SU-DHL-6 (cell line): ENCODE data around the gene ORMDL2.
"Not testable (repeated sequence)": the region's sequence is repeated elsewhere in the genome, so short reads cannot be mapped to it uniquely, and the experiment has no call there.

ENCODE experiments used
- H2AFZ ChIP-seq: fragments of 200-600 bp; sonication (generic); 2 replicates; pipeline ENCODE4 v1.6.1; 2014; ENCODE audit warnings: low read depth, mild to moderate bottlenecking, moderate library complexity, mixed read lengths, antibody characterized with exemption, low read length; ENCODE audit not compliant: severe bottlenecking
- H3F3A ChIP-seq: fragments of 200-600 bp; shearing (Covaris generic); 2 replicates; pipeline ENCODE4 v1.6.0; 2016; ENCODE audit warnings: antibody characterized with exemption, mild to moderate bottlenecking; ENCODE audit not compliant: insufficient read depth
- H3K27ac ChIP-seq: fragments of 200-600 bp; sonication (generic); 2 replicates; pipeline ENCODE4 v1.5.1; 2016; ENCODE audit warnings: low read depth, mild to moderate bottlenecking, low read length, moderate library complexity, mixed read lengths
- H3K27me3 ChIP-seq: fragments of 200-600 bp; sonication (generic), shearing (Covaris generic); 2 replicates; pipeline ENCODE4 v1.6.0; 2014; ENCODE audit warnings: mild to moderate bottlenecking, low read length
- H3K36me3 ChIP-seq: fragments of 200-600 bp; sonication (generic); 2 replicates; pipeline ENCODE4 v1.6.1; 2014; ENCODE audit warnings: mild to moderate bottlenecking, low read length, mixed read lengths
- H3K4me2 ChIP-seq: fragments of 300-600, 200-600 bp; shearing (Covaris generic), sonication (generic); 2 replicates; pipeline ENCODE4 v1.6.0; 2014; ENCODE audit warnings: low read length, low read depth, mild to moderate bottlenecking; ENCODE audit not compliant: poor library complexity, severe bottlenecking
- H3K4me3 ChIP-seq: fragments of 200-600 bp; sonication (generic); 2 replicates; pipeline ENCODE4 v1.5.1; 2014; ENCODE audit warnings: antibody characterized with exemption, low read length, mild to moderate bottlenecking, mixed read lengths; ENCODE audit not compliant: insufficient read depth, poor library complexity, severe bottlenecking
- H3K79me2 ChIP-seq: fragments of 200-600 bp; sonication (generic); 2 replicates; pipeline ENCODE4 v1.6.1; 2014; ENCODE audit warnings: mild to moderate bottlenecking, low read length, moderate library complexity; ENCODE audit not compliant: insufficient read depth
- H3K9ac ChIP-seq: fragments of 200-600 bp; sonication (generic); 2 replicates; pipeline ENCODE4 v1.7.0; 2014; ENCODE audit warnings: mild to moderate bottlenecking, low read length
- H3K9me2 ChIP-seq: fragments of 200-600 bp; sonication (generic); replicated peaks from 2 replicates; pipeline ENCODE4 v1.6.1; 2014; ENCODE audit warnings: low read length; ENCODE audit not compliant: insufficient read depth
- H3K9me3 ChIP-seq: fragments of 200-600 bp; sonication (generic); 2 replicates; pipeline ENCODE4 v1.6.1; 2014; ENCODE audit warnings: low read length, mixed read lengths; ENCODE audit not compliant: insufficient read depth
- H4K20me1 ChIP-seq: fragments of 200-600 bp; sonication (generic); 2 replicates; pipeline ENCODE4 v1.6.1; 2014; ENCODE audit warnings: low read depth, mild to moderate bottlenecking, antibody characterized with exemption, low read length, moderate library complexity, mixed read lengths
- CTCF ChIP-seq: fragments of 200-600 bp; sonication (generic); IDR thresholded peaks from one replicate; pipeline ENCODE4 v1.5.1; 2017; ENCODE audit warnings: antibody characterized with exemption, mild to moderate bottlenecking, low read length, moderate library complexity; ENCODE audit not compliant: insufficient read depth, poor library complexity, severe bottlenecking
- EZH2phosphoT487 ChIP-seq: fragments of 200-600 bp; sonication (generic), shearing (Covaris generic); conservative IDR thresholded peaks from 2 replicates; pipeline ENCODE4 v1.6.1; 2018; ENCODE audit warnings: mild to moderate bottlenecking, antibody characterized with exemption, low read length, moderate library complexity, mixed read lengths

Gene ORMDL2

DNA sequence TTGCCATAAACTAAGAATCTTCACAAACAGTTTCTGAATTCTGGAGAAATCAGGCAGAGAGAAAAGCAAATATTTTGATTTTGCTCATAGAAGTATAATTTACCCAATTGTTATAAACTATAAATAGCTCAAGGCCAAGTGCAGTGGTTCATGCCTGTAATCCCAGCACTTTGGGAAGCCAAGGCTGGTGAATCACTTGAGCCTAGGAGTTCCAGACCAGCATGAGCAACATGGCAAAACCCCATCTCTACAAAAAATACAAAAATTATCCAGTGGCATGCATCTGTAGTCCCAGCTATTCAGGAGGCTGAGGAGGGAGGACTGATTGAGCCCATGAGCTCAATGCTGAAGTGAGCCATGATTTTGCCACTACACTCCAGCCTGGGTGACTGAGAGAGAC is 44.4 kb downstream of the ORMDL2 start:
- Histone ChIP-seq H4K20me1 (no peaks in the 10 kb centered on the region), H3K9me2 (no peaks in the 10 kb centered on the region), H3K4me3 (no peak overlapping the region), H2AFZ (no peak overlapping the region), H3K9me3 (peaks cover 4% of the 10 kb centered on the region; the same call in 1 of the 2 replicates), H3K36me3 (no peaks in the 10 kb centered on the region), H3K79me2 (no peaks in the 10 kb centered on the region), H3F3A (no peaks in the 10 kb centered on the region), H3K9ac (no peak overlapping the region), H3K27ac (no peak overlapping the region), H3K27me3 (no peaks in the 10 kb centered on the region), H3K4me2 (no peak overlapping the region)
- TF ChIP-seq EZH2phosphoT487 (no peak), CTCF (no peak)

- H3K9ac ChIP-seq = not testable (repeated sequence)
Measured at GRCh38 chr12:55862931-55863330, 45.1 kb downstream of the ORMDL2 start.

DNA sequence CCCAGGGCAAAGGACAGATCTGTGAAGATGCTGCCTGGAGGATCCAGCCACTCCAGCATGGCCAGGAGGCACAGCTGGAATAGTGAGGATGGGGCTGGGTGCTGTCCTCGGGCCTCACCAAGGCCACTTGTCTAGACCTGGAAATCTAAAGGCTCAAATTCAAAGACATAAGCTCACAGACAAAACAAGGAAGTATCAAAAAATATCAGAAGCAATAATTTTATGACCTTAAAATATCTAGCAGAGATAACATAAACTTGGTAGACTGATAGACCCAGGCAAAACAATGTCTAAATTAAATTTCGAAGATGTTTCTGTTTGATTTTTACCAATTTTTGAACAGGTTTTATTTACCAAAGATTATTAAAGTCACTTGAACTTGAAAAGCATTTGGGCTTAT is 47.5 kb downstream of the ORMDL2 start:
- no peak overlapping the region for H3K27ac ChIP-seq
- no peaks in the 10 kb centered on the region for H3K9me2 ChIP-seq
- no peaks in the 10 kb centered on the region for H3K36me3 ChIP-seq
- H3F3A ChIP-seq = no peaks in the 10 kb centered on the region
- no peak overlapping the region for H3K4me3 ChIP-seq
- H3K79me2 ChIP-seq = no peaks in the 10 kb centered on the region
- H3K27me3 ChIP-seq = no peaks in the 10 kb centered on the region
- H3K4me2 ChIP-seq = no peak overlapping the region
- H2AFZ ChIP-seq = no peak overlapping the region
- TF ChIP-seq EZH2phosphoT487 = no peak
- no peak for TF ChIP-seq CTCF
- H4K20me1 ChIP-seq = no peaks in the 10 kb centered on the region
- peaks cover 4% of the 10 kb centered on the region; the same call in 1 of the 2 replicates for H3K9me3 ChIP-seq
- no peak overlapping the region for H3K9ac ChIP-seq

More at GRCh38 chr12:55862931-55863330, 45.1 kb downstream of the ORMDL2 start:
- H3K36me3 ChIP-seq, H3K4me2 ChIP-seq, H3K9me2 ChIP-seq, H4K20me1 ChIP-seq, H3K79me2 ChIP-seq, H2AFZ ChIP-seq, H3F3A ChIP-seq, H3K4me3 ChIP-seq, H3K27ac ChIP-seq, H3K27me3 ChIP-seq, H3K9me3 ChIP-seq: not testable (repeated sequence)

- not testable (repeated sequence) for H2AFZ ChIP-seq, H3F3A ChIP-seq, H3K9me3 ChIP-seq, H4K20me1 ChIP-seq, H3K9me2 ChIP-seq, H3K4me2 ChIP-seq, H3K9ac ChIP-seq, H3K79me2 ChIP-seq, H3K27me3 ChIP-seq, H3K36me3 ChIP-seq, H3K27ac ChIP-seq, H3K4me3 ChIP-seq
Measured at GRCh38 chr12:55866454-55867004, 48.7 kb downstream of the ORMDL2 start.
